Fibroblast of lung (primary cell): ENCODE results near the gene ALDH3B2.

Source experiments
- EZH2 ChIP-seq: IDR thresholded peaks from 2 replicates; pipeline ENCODE4 v1.5.1; 2012; ENCODE audit warnings: low read length, control low read depth, mild to moderate bottlenecking; ENCODE audit errors: missing control alignments
- TF ChIP-seq, protein P1 (sequence below), 2 donors: IDR thresholded peaks in 1 of 2; conservative IDR thresholded peaks in 1 of 2; 1 replicate in 1 of 2; 2 replicates in 1 of 2; pipeline ENCODE4 v1.5.1; 2011 to 2012; ENCODE audit warnings: low read length in 2 of 2, control low read depth in 1 of 2, inconsistent platforms in 1 of 2, low read depth in 1 of 2, mild to moderate bottlenecking in 1 of 2

DNA sequence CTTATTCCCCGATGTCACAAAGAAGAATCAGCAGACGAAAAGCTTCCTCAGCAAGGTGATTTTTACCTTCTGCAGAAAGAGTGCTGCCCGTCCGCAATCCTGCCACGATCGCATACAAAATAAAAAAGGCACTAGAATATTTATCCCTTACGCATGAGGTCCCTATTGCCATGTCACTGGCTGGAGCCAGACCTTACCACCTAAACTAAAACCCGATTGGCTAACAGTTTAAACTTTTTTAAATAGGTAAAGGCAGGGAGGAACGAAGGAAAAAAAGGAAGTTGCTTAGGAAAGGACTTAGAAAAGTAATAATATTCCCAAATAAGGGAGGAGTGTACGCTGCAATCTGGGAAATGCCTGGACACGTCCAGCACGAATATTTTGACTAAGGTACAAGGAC, 21.2 kb upstream of the ALDH3B2 start:
- TF ChIP-seq, protein P1, sequence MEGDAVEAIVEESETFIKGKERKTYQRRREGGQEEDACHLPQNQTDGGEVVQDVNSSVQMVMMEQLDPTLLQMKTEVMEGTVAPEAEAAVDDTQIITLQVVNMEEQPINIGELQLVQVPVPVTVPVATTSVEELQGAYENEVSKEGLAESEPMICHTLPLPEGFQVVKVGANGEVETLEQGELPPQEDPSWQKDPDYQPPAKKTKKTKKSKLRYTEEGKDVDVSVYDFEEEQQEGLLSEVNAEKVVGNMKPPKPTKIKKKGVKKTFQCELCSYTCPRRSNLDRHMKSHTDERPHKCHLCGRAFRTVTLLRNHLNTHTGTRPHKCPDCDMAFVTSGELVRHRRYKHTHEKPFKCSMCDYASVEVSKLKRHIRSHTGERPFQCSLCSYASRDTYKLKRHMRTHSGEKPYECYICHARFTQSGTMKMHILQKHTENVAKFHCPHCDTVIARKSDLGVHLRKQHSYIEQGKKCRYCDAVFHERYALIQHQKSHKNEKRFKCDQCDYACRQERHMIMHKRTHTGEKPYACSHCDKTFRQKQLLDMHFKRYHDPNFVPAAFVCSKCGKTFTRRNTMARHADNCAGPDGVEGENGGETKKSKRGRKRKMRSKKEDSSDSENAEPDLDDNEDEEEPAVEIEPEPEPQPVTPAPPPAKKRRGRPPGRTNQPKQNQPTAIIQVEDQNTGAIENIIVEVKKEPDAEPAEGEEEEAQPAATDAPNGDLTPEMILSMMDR (conservative IDR thresholded peaks at IDR 0.05 in 1 of 2, IDR thresholded peaks at IDR 0.05 in 1 of 2; ENCODE audit: low read depth in 1 of 2, low read length in 2 of 2): no peak
- no peak for TF ChIP-seq EZH2
